HFFc6 (cell line): ENCODE measurements around the gene OR10G8. TPM values are rescaled to one million over a fixed set of nuclear protein-coding genes. Genes with fewer than 3 reads are reported as not detected.

Experiments used
- DNase-seq: peaks from one replicate; pipeline ENCODE4 v3.0.0-alpha.2; 2018
- H3K27ac Mint-ChIP-seq: 2 replicates; pipeline ENCODE4 v1.8.0; 2020; ENCODE audit warnings: mild to moderate bottlenecking, mixed read lengths
- H3K27me3 Mint-ChIP-seq: 2 replicates; pipeline ENCODE4 v1.8.0; 2021; ENCODE audit warnings: mild to moderate bottlenecking, moderate library complexity, mixed read lengths; ENCODE audit not compliant: insufficient read depth
- H3K36me3 Mint-ChIP-seq: 2 replicates; pipeline ENCODE4 v1.8.0; 2021; ENCODE audit warnings: low read depth, mixed read lengths
- H3K4me1 Mint-ChIP-seq: 2 replicates; pipeline ENCODE4 v1.8.0; 2020; ENCODE audit warnings: low read depth, mixed read lengths
- H3K4me3 Mint-ChIP-seq: 2 replicates; pipeline ENCODE4 v1.8.0; 2020; ENCODE audit warnings: mild to moderate bottlenecking, moderate library complexity, mixed read lengths
- H3K9me3 Mint-ChIP-seq: 2 replicates; pipeline ENCODE4 v1.8.0; 2020; ENCODE audit warnings: mild to moderate bottlenecking, mixed read lengths
- total RNA-seq, 6 experiments: library from RNA; stranded (reverse); fragmentation: NEBNext Ultra II Directional; extraction: Animal tissue kit (Norgen Biotek cat#: 25700); gene quantifications; 2 replicates in 1 of 6; 3 replicates in 5 of 6; pipeline ENCODE4 v1.2.3, GENCODE V29; 2021
- TF ChIP-seq, protein P1 (sequence below): fragments of 200-600 bp; sonication (generic); IDR thresholded peaks from 2 replicates; pipeline ENCODE4 v1.5.0; 2021; ENCODE audit warnings: antibody characterized with exemption, mild to moderate bottlenecking

OR10G8 gene
- total RNA-seq, 6 experiments from 2014 or later, result not detected

DNA sequence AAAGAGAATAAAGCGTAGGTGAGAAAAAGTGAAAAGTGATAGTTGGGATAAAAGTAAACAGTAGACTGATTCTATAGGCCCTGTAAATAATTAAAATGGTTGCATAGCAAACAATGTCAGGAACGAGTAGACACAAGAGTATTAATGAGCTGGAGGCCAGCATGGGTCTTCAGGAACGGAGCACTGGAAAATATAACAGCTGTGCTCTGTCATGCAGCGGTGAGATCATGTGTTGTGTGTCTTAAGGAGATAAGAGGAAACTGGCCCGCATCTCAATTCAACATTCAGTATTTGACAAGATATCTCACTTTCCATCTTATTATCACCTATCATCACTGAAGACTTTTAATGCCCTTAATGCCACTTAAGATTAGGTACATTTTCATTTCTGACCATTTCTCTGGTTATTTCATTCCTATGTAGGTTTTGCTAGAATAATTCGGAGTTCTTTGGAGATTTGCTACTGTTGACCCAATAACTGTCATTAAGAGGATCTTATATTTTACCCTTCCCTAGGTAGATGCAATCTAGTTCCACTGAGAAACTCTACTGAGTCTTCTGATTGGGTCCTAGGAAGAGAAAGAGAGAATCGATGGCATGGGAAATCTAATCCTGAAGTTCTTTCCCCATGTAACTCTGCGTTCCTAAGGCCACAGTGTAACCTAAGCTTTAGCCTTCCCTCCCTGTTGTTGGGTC, 53.2 kb downstream of the OR10G8 start:
- TF ChIP-seq, protein P1, sequence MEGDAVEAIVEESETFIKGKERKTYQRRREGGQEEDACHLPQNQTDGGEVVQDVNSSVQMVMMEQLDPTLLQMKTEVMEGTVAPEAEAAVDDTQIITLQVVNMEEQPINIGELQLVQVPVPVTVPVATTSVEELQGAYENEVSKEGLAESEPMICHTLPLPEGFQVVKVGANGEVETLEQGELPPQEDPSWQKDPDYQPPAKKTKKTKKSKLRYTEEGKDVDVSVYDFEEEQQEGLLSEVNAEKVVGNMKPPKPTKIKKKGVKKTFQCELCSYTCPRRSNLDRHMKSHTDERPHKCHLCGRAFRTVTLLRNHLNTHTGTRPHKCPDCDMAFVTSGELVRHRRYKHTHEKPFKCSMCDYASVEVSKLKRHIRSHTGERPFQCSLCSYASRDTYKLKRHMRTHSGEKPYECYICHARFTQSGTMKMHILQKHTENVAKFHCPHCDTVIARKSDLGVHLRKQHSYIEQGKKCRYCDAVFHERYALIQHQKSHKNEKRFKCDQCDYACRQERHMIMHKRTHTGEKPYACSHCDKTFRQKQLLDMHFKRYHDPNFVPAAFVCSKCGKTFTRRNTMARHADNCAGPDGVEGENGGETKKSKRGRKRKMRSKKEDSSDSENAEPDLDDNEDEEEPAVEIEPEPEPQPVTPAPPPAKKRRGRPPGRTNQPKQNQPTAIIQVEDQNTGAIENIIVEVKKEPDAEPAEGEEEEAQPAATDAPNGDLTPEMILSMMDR, result no peak
- Mint-ChIP-seq H3K4me1 (no peaks in the 10 kb centered on the region), H3K27me3 (peaks cover 8% of the 10 kb centered on the region), H3K4me3 (no peak overlapping the region), H3K27ac (no peak overlapping the region), H3K36me3 (no peaks in the 10 kb centered on the region), H3K9me3 (no peaks in the 10 kb centered on the region; the same call in 1 of the 2 replicates)
- no peak for DNase-seq

Other genes with a start within 250 kb of the OR10G8 start
- gene OR6M1, start 220.4 kb upstream of the OR10G8 start, total RNA-seq, result not detected
- not detected for gene TMEM225, start 141.1 kb upstream of the OR10G8 start, total RNA-seq
- gene OR8D4, start 124.6 kb upstream of the OR10G8 start, total RNA-seq, result not detected
- not detected for gene OR4D5, start 87.2 kb upstream of the OR10G8 start, total RNA-seq
- not detected for gene OR6T1, start 83.0 kb upstream of the OR10G8 start, total RNA-seq
- gene OR10S1, start 49.0 kb upstream of the OR10G8 start, total RNA-seq, result not detected
- gene OR10G6, start 31.6 kb upstream of the OR10G8 start, total RNA-seq, result not detected
- not detected for gene OR10G4, start 13.8 kb upstream of the OR10G8 start, total RNA-seq
- gene OR10G9, start 3.8 kb upstream of the OR10G8 start, total RNA-seq, result not detected
- gene OR10G7, start 14.5 kb downstream of the OR10G8 start, total RNA-seq, result not detected
- under 1 TPM in 1 of 6 experiments, not detected in 5; 0.14 TPM for gene VWA5A, start 88.7 kb downstream of the OR10G8 start, total RNA-seq
- gene OR10D3, start 156.5 kb downstream of the OR10G8 start, total RNA-seq, result not detected
- not detected for gene OR8G1, start 214.3 kb downstream of the OR10G8 start, total RNA-seq
- gene OR8G5, start 229.6 kb downstream of the OR10G8 start, total RNA-seq, result not detected